GM12878 (cell line): Measurements from ENCODE around the gene FAM210A.

Source experiments
- CEBPB ChIP-seq, 2 experiments: fragments of 150-350 bp in 1 of 2; IDR thresholded peaks; 2 replicates each; pipeline ENCODE4 v1.6.1; 2012 to 2014; ENCODE audit warnings: low read depth in 2 of 2, low read length in 2 of 2, borderline replicate concordance in 1 of 2, inconsistent platforms in 1 of 2
- CTCF ChIP-seq, 3 experiments: IDR thresholded peaks in 2 of 3; conservative IDR thresholded peaks in 1 of 3; 2 replicates each; pipeline ENCODE4 v1.5.1; 2011; ENCODE audit warnings: low read depth in 3 of 3, low read length in 3 of 3, mild to moderate bottlenecking in 3 of 3, control low read depth in 2 of 3, moderate library complexity in 2 of 3, inconsistent platforms in 1 of 3, mixed read lengths in 1 of 3; ENCODE audit not compliant: control insufficient read depth in 2 of 3, insufficient read depth in 1 of 3; ENCODE audit errors: extremely low read depth in 1 of 3
- HDAC6 ChIP-seq: fragments of 200-600 bp; sonication (generic); IDR thresholded peaks from one replicate; pipeline ENCODE4 v1.8.0; 2017; ENCODE audit warnings: antibody characterized with exemption; ENCODE audit not compliant: unreplicated experiment
- ZNF622 ChIP-seq: fragments of 450-650 bp; IDR thresholded peaks from 2 replicates; pipeline ENCODE4 v1.6.1; 2017; ENCODE audit warnings: mild to moderate bottlenecking, inconsistent platforms

- no peak for TF ChIP-seq CEBPB (IDR thresholded peaks at IDR 0.05; ENCODE audit: borderline replicate concordance in 1 of 2, low read depth in 2 of 2, low read length in 2 of 2)
- TF ChIP-seq CTCF (IDR thresholded peaks at IDR 0.05 in 2 of 3, conservative IDR thresholded peaks at IDR 0.05 in 1 of 3; ENCODE audit: control insufficient read depth in 2 of 3, extremely low read depth in 1 of 3, insufficient read depth in 1 of 3, low read depth in 3 of 3, low read length in 3 of 3): no peak
- no peak for TF ChIP-seq ZNF622
- TF ChIP-seq HDAC6: no peak
These were observed 101.0 kb downstream of the FAM210A start for GRCh38 chr18:13625355-13625754.
